ENCODE measurements around the gene MAN2A1. TPM values are rescaled to one million over a fixed set of nuclear protein-coding genes. Genes with fewer than 3 reads are reported as not detected.

MAN2A1 gene
- polyA plus RNA-seq, 2 of the 4 experiments (the other 2 are of a cell fraction) = 15.8 to 51.5 TPM

DNA sequence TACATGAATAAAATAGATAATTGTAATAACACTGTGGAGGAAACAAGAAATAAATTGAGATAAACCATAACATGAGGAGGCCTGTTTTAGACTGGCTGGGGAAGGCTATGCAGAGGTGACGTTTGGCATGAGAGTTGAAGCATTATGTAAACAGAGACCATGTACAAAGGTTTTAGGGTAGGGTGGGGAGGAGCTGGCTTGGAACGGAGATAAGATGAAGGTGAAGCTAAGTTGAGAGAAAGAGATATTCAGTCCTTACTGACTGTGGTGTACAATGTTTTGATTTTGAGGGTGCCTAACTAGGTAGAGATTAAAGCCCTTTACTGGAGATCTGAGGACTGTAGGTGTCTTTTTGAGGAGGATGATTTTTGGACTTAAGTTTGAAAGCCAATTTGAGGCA lies 17.8 kb downstream of the MAN2A1 start:
- DNase-seq (ENCODE audit: low read depth in 1 of 2, low spot score in 1 of 2) (no peak), FAIRE-seq (no peak), ATAC-seq (no peak)
- Histone ChIP-seq H3K4me2 (no peak overlapping the region), H3K4me3 (no peak overlapping the region), H3K27ac (no peak overlapping the region), H3K4me1 (no peaks in the 10 kb centered on the region), H3K9me3 (no peaks in the 10 kb centered on the region)
- CTCF ChIA-PET = interaction anchor here (1.5 kb wide), 1 partner anchor 19 kb away, joined by 6 read pairs; no protein-coding TSS in a partner anchor
- no peak for TF ChIP-seq KDM5A (IDR thresholded peaks at IDR 0.05)
- TF ChIP-seq NR3C1 (IDR thresholded peaks at IDR 0.05) = no peak
- TF ChIP-seq HOXA7 (CRISPR knock-in tag; IDR thresholded peaks at IDR 0.05) = no peak
- TF ChIP-seq JUNB (IDR thresholded peaks at IDR 0.05) = no peak
- TF ChIP-seq, protein P1, sequence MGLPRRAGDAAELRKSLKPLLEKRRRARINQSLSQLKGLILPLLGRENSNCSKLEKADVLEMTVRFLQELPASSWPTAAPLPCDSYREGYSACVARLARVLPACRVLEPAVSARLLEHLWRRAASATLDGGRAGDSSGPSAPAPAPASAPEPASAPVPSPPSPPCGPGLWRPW (IDR thresholded peaks at IDR 0.05) = no peak
- TF ChIP-seq, protein P2, sequence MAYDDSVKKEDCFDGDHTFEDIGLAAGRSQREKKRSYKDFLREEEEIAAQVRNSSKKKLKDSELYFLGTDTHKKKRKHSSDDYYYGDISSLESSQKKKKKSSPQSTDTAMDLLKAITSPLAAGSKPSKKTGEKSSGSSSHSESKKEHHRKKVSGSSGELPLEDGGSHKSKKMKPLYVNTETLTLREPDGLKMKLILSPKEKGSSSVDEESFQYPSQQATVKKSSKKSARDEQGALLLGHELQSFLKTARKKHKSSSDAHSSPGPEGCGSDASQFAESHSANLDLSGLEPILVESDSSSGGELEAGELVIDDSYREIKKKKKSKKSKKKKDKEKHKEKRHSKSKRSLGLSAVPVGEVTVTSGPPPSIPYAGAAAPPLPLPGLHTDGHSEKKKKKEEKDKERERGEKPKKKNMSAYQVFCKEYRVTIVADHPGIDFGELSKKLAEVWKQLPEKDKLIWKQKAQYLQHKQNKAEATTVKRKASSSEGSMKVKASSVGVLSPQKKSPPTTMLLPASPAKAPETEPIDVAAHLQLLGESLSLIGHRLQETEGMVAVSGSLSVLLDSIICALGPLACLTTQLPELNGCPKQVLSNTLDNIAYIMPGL (CRISPR knock-in tag; IDR thresholded peaks at IDR 0.05; ENCODE audit: borderline replicate concordance) = no peak
- no peak for TF ChIP-seq NPAS2 (CRISPR knock-in tag; IDR thresholded peaks at IDR 0.05; ENCODE audit: borderline replicate concordance)
- TF ChIP-seq PHF8 (IDR thresholded peaks at IDR 0.05; ENCODE audit: borderline replicate concordance, low read depth) = no peak
- no peak for TF ChIP-seq ZNF302 (CRISPR knock-in tag; IDR thresholded peaks at IDR 0.05)
- TF ChIP-seq, protein P3, sequence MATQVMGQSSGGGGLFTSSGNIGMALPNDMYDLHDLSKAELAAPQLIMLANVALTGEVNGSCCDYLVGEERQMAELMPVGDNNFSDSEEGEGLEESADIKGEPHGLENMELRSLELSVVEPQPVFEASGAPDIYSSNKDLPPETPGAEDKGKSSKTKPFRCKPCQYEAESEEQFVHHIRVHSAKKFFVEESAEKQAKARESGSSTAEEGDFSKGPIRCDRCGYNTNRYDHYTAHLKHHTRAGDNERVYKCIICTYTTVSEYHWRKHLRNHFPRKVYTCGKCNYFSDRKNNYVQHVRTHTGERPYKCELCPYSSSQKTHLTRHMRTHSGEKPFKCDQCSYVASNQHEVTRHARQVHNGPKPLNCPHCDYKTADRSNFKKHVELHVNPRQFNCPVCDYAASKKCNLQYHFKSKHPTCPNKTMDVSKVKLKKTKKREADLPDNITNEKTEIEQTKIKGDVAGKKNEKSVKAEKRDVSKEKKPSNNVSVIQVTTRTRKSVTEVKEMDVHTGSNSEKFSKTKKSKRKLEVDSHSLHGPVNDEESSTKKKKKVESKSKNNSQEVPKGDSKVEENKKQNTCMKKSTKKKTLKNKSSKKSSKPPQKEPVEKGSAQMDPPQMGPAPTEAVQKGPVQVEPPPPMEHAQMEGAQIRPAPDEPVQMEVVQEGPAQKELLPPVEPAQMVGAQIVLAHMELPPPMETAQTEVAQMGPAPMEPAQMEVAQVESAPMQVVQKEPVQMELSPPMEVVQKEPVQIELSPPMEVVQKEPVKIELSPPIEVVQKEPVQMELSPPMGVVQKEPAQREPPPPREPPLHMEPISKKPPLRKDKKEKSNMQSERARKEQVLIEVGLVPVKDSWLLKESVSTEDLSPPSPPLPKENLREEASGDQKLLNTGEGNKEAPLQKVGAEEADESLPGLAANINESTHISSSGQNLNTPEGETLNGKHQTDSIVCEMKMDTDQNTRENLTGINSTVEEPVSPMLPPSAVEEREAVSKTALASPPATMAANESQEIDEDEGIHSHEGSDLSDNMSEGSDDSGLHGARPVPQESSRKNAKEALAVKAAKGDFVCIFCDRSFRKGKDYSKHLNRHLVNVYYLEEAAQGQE (IDR thresholded peaks at IDR 0.05) = no peak
- TF ChIP-seq SREBF2 (IDR thresholded peaks at IDR 0.05) = no peak
- TF ChIP-seq, protein P4, sequence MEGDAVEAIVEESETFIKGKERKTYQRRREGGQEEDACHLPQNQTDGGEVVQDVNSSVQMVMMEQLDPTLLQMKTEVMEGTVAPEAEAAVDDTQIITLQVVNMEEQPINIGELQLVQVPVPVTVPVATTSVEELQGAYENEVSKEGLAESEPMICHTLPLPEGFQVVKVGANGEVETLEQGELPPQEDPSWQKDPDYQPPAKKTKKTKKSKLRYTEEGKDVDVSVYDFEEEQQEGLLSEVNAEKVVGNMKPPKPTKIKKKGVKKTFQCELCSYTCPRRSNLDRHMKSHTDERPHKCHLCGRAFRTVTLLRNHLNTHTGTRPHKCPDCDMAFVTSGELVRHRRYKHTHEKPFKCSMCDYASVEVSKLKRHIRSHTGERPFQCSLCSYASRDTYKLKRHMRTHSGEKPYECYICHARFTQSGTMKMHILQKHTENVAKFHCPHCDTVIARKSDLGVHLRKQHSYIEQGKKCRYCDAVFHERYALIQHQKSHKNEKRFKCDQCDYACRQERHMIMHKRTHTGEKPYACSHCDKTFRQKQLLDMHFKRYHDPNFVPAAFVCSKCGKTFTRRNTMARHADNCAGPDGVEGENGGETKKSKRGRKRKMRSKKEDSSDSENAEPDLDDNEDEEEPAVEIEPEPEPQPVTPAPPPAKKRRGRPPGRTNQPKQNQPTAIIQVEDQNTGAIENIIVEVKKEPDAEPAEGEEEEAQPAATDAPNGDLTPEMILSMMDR (IDR thresholded peaks at IDR 0.05) = no peak
- TF ChIP-seq, protein P5, sequence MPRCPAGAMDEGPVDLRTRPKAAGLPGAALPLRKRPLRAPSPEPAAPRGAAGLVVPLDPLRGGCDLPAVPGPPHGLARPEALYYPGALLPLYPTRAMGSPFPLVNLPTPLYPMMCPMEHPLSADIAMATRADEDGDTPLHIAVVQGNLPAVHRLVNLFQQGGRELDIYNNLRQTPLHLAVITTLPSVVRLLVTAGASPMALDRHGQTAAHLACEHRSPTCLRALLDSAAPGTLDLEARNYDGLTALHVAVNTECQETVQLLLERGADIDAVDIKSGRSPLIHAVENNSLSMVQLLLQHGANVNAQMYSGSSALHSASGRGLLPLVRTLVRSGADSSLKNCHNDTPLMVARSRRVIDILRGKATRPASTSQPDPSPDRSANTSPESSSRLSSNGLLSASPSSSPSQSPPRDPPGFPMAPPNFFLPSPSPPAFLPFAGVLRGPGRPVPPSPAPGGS (IDR thresholded peaks at IDR 0.05) = no peak
- TF ChIP-seq ESRRA (IDR thresholded peaks at IDR 0.05; ENCODE audit: borderline replicate concordance, low read length) = no peak
- TF ChIP-seq FOSL2 (IDR thresholded peaks at IDR 0.05) = no peak
- no peak for TF ChIP-seq FOSL2 (CRISPR knock-in tag; IDR thresholded peaks at IDR 0.05)
- TF ChIP-seq RCOR1 (IDR thresholded peaks at IDR 0.05; ENCODE audit: low read depth, low read length) = no peak
- TF ChIP-seq CEBPB (IDR thresholded peaks at IDR 0.05) = no peak
- TF ChIP-seq, protein P6, sequence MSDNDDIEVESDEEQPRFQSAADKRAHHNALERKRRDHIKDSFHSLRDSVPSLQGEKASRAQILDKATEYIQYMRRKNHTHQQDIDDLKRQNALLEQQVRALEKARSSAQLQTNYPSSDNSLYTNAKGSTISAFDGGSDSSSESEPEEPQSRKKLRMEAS (IDR thresholded peaks at IDR 0.05) = no peak
- WGBS (ENCODE audit: missing lambda C conversion rate) = 85% methylated on average over 2 of the region's 2 CpGs
- POLR2A ChIA-PET = no interaction called here
